ENCODE results near the gene UBR3. TPM values are rescaled to one million over a fixed set of nuclear protein-coding genes. Genes with fewer than 3 reads are reported as not detected.

UBR3 gene
- total RNA-seq, 1 experiment from 2014 or later, result 21.9 TPM

- H3K14ac ChIP-seq (ENCODE audit: insufficient read depth, low read length), result no peak overlapping the region
- H3K9me3 ChIP-seq (ENCODE audit: control insufficient read depth, low read depth, low read length), result no peaks in the 10 kb centered on the region
- H2BK15ac ChIP-seq (ENCODE audit: low read depth, low read length), result no peak overlapping the region
- no peak overlapping the region for H4K8ac ChIP-seq (replicated peaks; ENCODE audit: insufficient read length, low read depth, low read length)
- no peak overlapping the region for H4K91ac ChIP-seq (ENCODE audit: insufficient read length, low read depth, low read length)
- H3K27me3 ChIP-seq (ENCODE audit: insufficient read depth, low read length), result no peaks in the 10 kb centered on the region
- H2AFZ ChIP-seq (ENCODE audit: low read length), result no peak overlapping the region
- no peak overlapping the region for H4K5ac ChIP-seq (ENCODE audit: insufficient read length, low read depth, low read length)
- H3K4ac ChIP-seq (ENCODE audit: low read depth, low read length), result no peak overlapping the region
- H3K4me2 ChIP-seq (ENCODE audit: insufficient read depth, insufficient read length, low read length), result no peak overlapping the region
- H2AK5ac ChIP-seq (ENCODE audit: insufficient read length, low read length), result no peak overlapping the region
- no peak overlapping the region for H3K9ac ChIP-seq (ENCODE audit: extremely low read depth, insufficient read length, low read length)
- H3K79me2 ChIP-seq (ENCODE audit: insufficient read depth, low read length), result no peaks in the 10 kb centered on the region
- H3K4me3 Mint-ChIP-seq, result no peak overlapping the region
- H3K36me3 Mint-ChIP-seq (ENCODE audit: insufficient read depth in 1 of 3, low read depth in 3 of 3), result peaks cover 17 to 23% (median 20%) of the 10 kb centered on the region in 3 experiments
- H3K27ac Mint-ChIP-seq, result peak overlapping the region in 2 of 3 experiments; percentile 41 to 52; a peak in 2 of 7 replicates
- DNase-seq, result no peak
- H3K23me2 ChIP-seq (ENCODE audit: insufficient read length, low read depth, low read length, poor library complexity, severe bottlenecking), result no peaks in the 10 kb centered on the region
- no peak overlapping the region for H2BK12ac ChIP-seq (ENCODE audit: insufficient read length, low read depth, low read length)
- H3K56ac ChIP-seq (ENCODE audit: insufficient read length, low read depth, low read length), result no peak overlapping the region
- no peak overlapping the region for H2BK20ac ChIP-seq (ENCODE audit: low read depth, low read length, poor library complexity, severe bottlenecking)
- H3K18ac ChIP-seq (ENCODE audit: insufficient read length, low read depth, low read length), result no peak overlapping the region
- no peak overlapping the region for H2BK5ac ChIP-seq (ENCODE audit: insufficient read length, low read length)
- H3K4me1 ChIP-seq (ENCODE audit: insufficient read depth, low read length), result peaks cover 2% of the 10 kb centered on the region; the same call in 1 of the 2 replicates
- H2BK120ac ChIP-seq (ENCODE audit: low read depth, low read length, poor library complexity, severe bottlenecking), result no peak overlapping the region
- H3K4me1 Mint-ChIP-seq, result peaks cover 24 to 26% of the 10 kb centered on the region in 2 experiments
- no peaks in the 10 kb centered on the region for H3K27me3 Mint-ChIP-seq (ENCODE audit: low read depth)
- WGBS (ENCODE audit: extremely low coverage, insufficient read length, low lambda C conversion rate), result no CpG with 5 or more reads among the region's 2 CpGs
- H3K23ac ChIP-seq (ENCODE audit: insufficient read length, low read depth, low read length), result no peak overlapping the region
- H3K27ac ChIP-seq (ENCODE audit: insufficient read length, low read depth, low read length), result no peak overlapping the region
- H3T11ph ChIP-seq (ENCODE audit: low read length), result no peak overlapping the region
- H3K79me1 ChIP-seq (ENCODE audit: insufficient read depth, low read depth, low read length, poor library complexity, severe bottlenecking), result no peaks in the 10 kb centered on the region
- TF ChIP-seq CTCF (conservative IDR thresholded peaks at IDR 0.05), result no peak
- no peaks in the 10 kb centered on the region for H4K20me1 ChIP-seq (ENCODE audit: control insufficient read depth, insufficient read depth, insufficient read length)
- peaks cover 16 to 18% of the 10 kb centered on the region in 2 experiments for H3K9me3 Mint-ChIP-seq
Measured at GRCh38 chr2:170030040-170030439, 202.8 kb downstream of the UBR3 start.

Measured in H9 (cell line).